HCT116 (cell line): ENCODE measurements around the gene YPEL3. TPM values are rescaled to one million over a fixed set of nuclear protein-coding genes. Genes with fewer than 3 reads are reported as not detected.

ENCODE experiments used
- ATAC-seq: fragments of 200-7000 bp; cut with Tn5 transposase; 2 replicates; pipeline ENCODE4 v1.9.1; 2020; ENCODE audit warnings: mild to moderate bottlenecking, moderate library complexity
- BruUV-seq: library from RNA; stranded (reverse); fragments of 400-500 nt; replicated peaks from 2 replicates; lab custom pipeline; 2021; lab: Mats Ljungman, UMichigan
- CTCF ChIA-PET: fragments of 300-600 bp; sonication (Branson Sonifier 250); formaldehyde crosslinking; loops from one replicate; lab custom pipeline; 2021; ENCODE audit warnings: antibody characterized with exemption; lab: Charles Lee
- POLR2A ChIA-PET: fragments of 300-600, 350-600 bp; sonication (Branson Sonifier 250); formaldehyde crosslinking; loops from one replicate; lab custom pipeline; 2021; ENCODE audit warnings: antibody characterized with exemption; lab: Charles Lee
- RAD21 ChIA-PET, 2 experiments: fragments of 300-600 bp; sonication (Branson Sonifier 250); formaldehyde crosslinking; loops; one replicate each; lab custom pipeline; 2023; ENCODE audit warnings: low total read pairs in 2 of 2; ENCODE audit not compliant: uncharacterized antibody in 2 of 2, unreplicated experiment in 2 of 2, low non-redundant PET in 1 of 2; lab: Charles Lee
- DNase-seq: peaks from one replicate; pipeline ENCODE4 v3.0.0-alpha.2; 2010; ENCODE audit warnings: low read depth, low spot score
- H2AFZ ChIP-seq: fragments of 200-600 bp; shearing (Covaris generic), sonication (generic); 2 replicates; pipeline ENCODE4 v1.6.1; 2017; ENCODE audit warnings: low read depth, mixed run types, mixed read lengths, antibody characterized with exemption, low read length; ENCODE audit not compliant: poor library complexity, severe bottlenecking
- H3K27ac ChIP-seq: 2 replicates; pipeline ENCODE4 v1.5.1; 2012; ENCODE audit warnings: low read depth, low read length
- H3K27me3 ChIP-seq: fragments of 200-600 bp; sonication (generic); 2 replicates; pipeline ENCODE4 v1.6.1; 2016; ENCODE audit warnings: mixed run types, low read length, mixed read lengths; ENCODE audit not compliant: insufficient read depth
- H3K36me3 ChIP-seq, 2 experiments: fragments of 200-500 bp in 1 of 2; fragments of 200-600 bp in 1 of 2; sonication (Bioruptor generic) in 1 of 2; sonication (generic) in 1 of 2; 2 replicates each; pipeline versions ENCODE4 v1.5.1 to v1.6.1; 2014 to 2016; ENCODE audit warnings: low read length in 2 of 2, inconsistent platforms in 1 of 2, mixed read lengths in 1 of 2, mixed run types in 1 of 2; ENCODE audit not compliant: insufficient read depth in 2 of 2, control insufficient read depth in 1 of 2
- H3K4me1 ChIP-seq, 2 experiments: fragments of 200-600 bp in 1 of 2; sonication (generic) in 1 of 2; 2 replicates each; pipeline versions ENCODE4 v1.5.1 to v1.6.1; 2012 to 2017; ENCODE audit warnings: low read length in 2 of 2, inconsistent platforms in 1 of 2, mild to moderate bottlenecking in 1 of 2, mixed read lengths in 1 of 2, mixed run types in 1 of 2, moderate library complexity in 1 of 2; ENCODE audit not compliant: insufficient read depth in 2 of 2, control insufficient read depth in 1 of 2
- H3K4me2 ChIP-seq: fragments of 200-600 bp; sonication (generic); 2 replicates; pipeline ENCODE4 v1.6.1; 2017; ENCODE audit warnings: mixed run types, low read length, mixed read lengths
- H3K4me3 ChIP-seq, 2 experiments: fragments of 200-600 bp in 1 of 2; sonication (generic) in 1 of 2; replicated peaks in 1 of 2; 2 replicates each; pipeline ENCODE4 v1.5.1; 2011 to 2016; ENCODE audit warnings: low read length in 2 of 2, control low read depth in 1 of 2, low read depth in 1 of 2, mild to moderate bottlenecking in 1 of 2, mixed read lengths in 1 of 2, mixed run types in 1 of 2
- H3K79me2 ChIP-seq: fragments of 200-600 bp; sonication (generic); 2 replicates; pipeline ENCODE4 v1.6.1; 2017; ENCODE audit warnings: mild to moderate bottlenecking, mixed run types, low read length, moderate library complexity, mixed read lengths; ENCODE audit not compliant: insufficient read depth
- H3K9ac ChIP-seq: fragments of 200-600 bp; sonication (generic); 2 replicates; pipeline ENCODE4 v1.6.1; 2016; ENCODE audit warnings: low read length, mixed read lengths
- H3K9me2 ChIP-seq: fragments of 200-600 bp; sonication (generic), shearing (Covaris generic); 2 replicates; pipeline ENCODE4 v1.6.1; 2017; ENCODE audit warnings: mixed run types, mild to moderate bottlenecking, moderate library complexity; ENCODE audit not compliant: insufficient read depth
- H3K9me3 ChIP-seq, 2 experiments: fragments of 200-500 bp in 1 of 2; fragments of 200-600 bp in 1 of 2; sonication (Bioruptor generic) in 1 of 2; sonication (generic) in 1 of 2; 2 replicates each; pipeline ENCODE4 v1.6.1; 2014 to 2017; ENCODE audit warnings: low read length in 2 of 2, mixed read lengths in 2 of 2, inconsistent platforms in 1 of 2, low read depth in 1 of 2, mild to moderate bottlenecking in 1 of 2, mixed run types in 1 of 2, moderate library complexity in 1 of 2; ENCODE audit not compliant: control insufficient read depth in 1 of 2, insufficient read depth in 1 of 2
- H4K20me1 ChIP-seq: fragments of 200-600 bp; sonication (generic), shearing (Covaris generic); 2 replicates; pipeline ENCODE4 v1.6.1; 2017; ENCODE audit warnings: mixed run types, mild to moderate bottlenecking, moderate library complexity; ENCODE audit not compliant: insufficient read depth
- ATF3 ChIP-seq: IDR thresholded peaks from 2 replicates; pipeline ENCODE4 v1.6.1; 2012
- CBX3 ChIP-seq: IDR thresholded peaks from 2 replicates; pipeline ENCODE4 v1.6.1; 2012; ENCODE audit warnings: low read depth
- CEBPB ChIP-seq: IDR thresholded peaks from 2 replicates; pipeline ENCODE4 v1.6.1; 2012; ENCODE audit warnings: low read depth
- CTCF ChIP-seq, 3 experiments: fragments of 200-600 bp in 1 of 3; sonication (generic) in 1 of 3; IDR thresholded peaks in 2 of 3; conservative IDR thresholded peaks in 1 of 3; 2 replicates each; pipeline ENCODE4 v1.5.1; 2012 to 2017; ENCODE audit warnings: low read depth in 2 of 3, low read length in 2 of 3, antibody characterized with exemption in 1 of 3, borderline replicate concordance in 1 of 3, control low read depth in 1 of 3, mild to moderate bottlenecking in 1 of 3, mixed read lengths in 1 of 3, mixed run types in 1 of 3, moderate library complexity in 1 of 3; ENCODE audit not compliant: insufficient read depth in 1 of 3
- EGR1 ChIP-seq: IDR thresholded peaks from 2 replicates; pipeline ENCODE4 v1.6.1; 2012; ENCODE audit warnings: low read depth
- ELF1 ChIP-seq: IDR thresholded peaks from 2 replicates; pipeline ENCODE4 v1.6.1; 2012; ENCODE audit warnings: low read depth, borderline replicate concordance
- EZH2 ChIP-seq: fragments of 200-600 bp; sonication (generic); IDR thresholded peaks from 2 replicates; pipeline ENCODE4 v1.6.1; 2017; ENCODE audit warnings: antibody characterized with exemption, mixed run types
- EZH2phosphoT487 ChIP-seq: fragments of 200-600 bp; IDR thresholded peaks from 2 replicates; pipeline ENCODE4 v1.6.1; 2018; ENCODE audit warnings: antibody characterized with exemption, borderline replicate concordance
- JUND ChIP-seq: IDR thresholded peaks from 2 replicates; pipeline ENCODE4 v1.6.1; 2012
- POLR2AphosphoS5 ChIP-seq: IDR thresholded peaks from 2 replicates; pipeline ENCODE4 v1.6.1; 2011; ENCODE audit warnings: mild to moderate bottlenecking, low read depth, low read length, moderate library complexity
- RAD21 ChIP-seq: IDR thresholded peaks from 2 replicates; pipeline ENCODE4 v1.6.1; 2012; ENCODE audit warnings: low read depth, mild to moderate bottlenecking
- REST ChIP-seq: IDR thresholded peaks from 2 replicates; pipeline ENCODE4 v1.6.1; 2012; ENCODE audit warnings: low read depth
- SIN3A ChIP-seq: IDR thresholded peaks from 2 replicates; pipeline ENCODE4 v1.6.1; 2012; ENCODE audit warnings: low read depth
- SP1 ChIP-seq: IDR thresholded peaks from 2 replicates; pipeline ENCODE4 v1.6.1; 2012; ENCODE audit warnings: low read depth
- TCF7L2 ChIP-seq: IDR thresholded peaks from 2 replicates; pipeline ENCODE4 v1.7.0; 2011; ENCODE audit warnings: borderline replicate concordance, inconsistent platforms; ENCODE audit not compliant: insufficient read depth, insufficient read length; ENCODE audit errors: extremely low read depth
- YY1 ChIP-seq: IDR thresholded peaks from 2 replicates; pipeline ENCODE4 v1.6.1; 2011; ENCODE audit warnings: low read length, low read depth, moderate library complexity, mild to moderate bottlenecking; ENCODE audit not compliant: insufficient replicate concordance; ENCODE audit errors: extremely low read depth
- ZBTB33 ChIP-seq: IDR thresholded peaks from 2 replicates; pipeline ENCODE4 v1.6.1; 2011; ENCODE audit warnings: mild to moderate bottlenecking, low read length, moderate library complexity; ENCODE audit not compliant: insufficient replicate concordance; ENCODE audit errors: extremely low read depth
- ZFX ChIP-seq: fragments of 450-650 bp; IDR thresholded peaks from 2 replicates; pipeline ENCODE4 v1.6.1; 2017
- ZNF274 ChIP-seq: fragments of 200-500 bp; sonication (Bioruptor generic); IDR thresholded peaks from 2 replicates; pipeline ENCODE4 v1.6.1; 2014; ENCODE audit warnings: mild to moderate bottlenecking, low read depth, low read length, inconsistent platforms
- intact Hi-C: fragments of 100-400 bp; cut with micrococcal nuclease; formaldehyde crosslinking; loops from 2 replicates; pipeline ENCODE4 v1.10.0; 2022
- total RNA-seq: library from RNA; stranded (reverse); gene quantifications from one replicate; pipeline ENCODE4 v1.2.1, GENCODE V29; 2021; ENCODE audit not compliant: unreplicated experiment

Gene YPEL3
- total RNA-seq, 1 experiment from 2014 or later, result 10.9 TPM

- intact Hi-C loops, result no loop called here
- H3K36me3 ChIP-seq, result peaks cover 0 to 5% of the 10 kb centered on the region in 2 experiments; a peak in 3 of 4 replicates
- H3K4me2 ChIP-seq, result peak overlapping the region; percentile 9; the same call in 1 of the 2 replicates
- H3K4me3 ChIP-seq, result no peak overlapping the region
- ChIA-PET RAD21 (no interaction called here), CTCF (interaction anchor here (0.7 kb wide), 2 partner anchors 31 to 345 kb away, joined by 3 read pairs; no protein-coding TSS in a partner anchor), POLR2A (no interaction called here)
- peaks cover 17 to 27% of the 10 kb centered on the region in 2 experiments for H3K4me1 ChIP-seq
- H3K9ac ChIP-seq, result 0 out of 2 replicates have a peak overlapping the region, but pooled peaks have one; percentile 18
- H3K9me2 ChIP-seq, result no peaks in the 10 kb centered on the region
- H3K9me3 ChIP-seq, result no peaks in the 10 kb centered on the region
- no TSS peak for BruUV-seq
- peaks cover 13% of the 10 kb centered on the region for H3K79me2 ChIP-seq
- DNase-seq, result no peak
- H2AFZ ChIP-seq, result no peak overlapping the region
- TF ChIP-seq ZFX, result no peak
- no peak for TF ChIP-seq EZH2
- no peak for TF ChIP-seq POLR2AphosphoS5
- no peak for TF ChIP-seq ZBTB33
- no peak for TF ChIP-seq TCF7L2
- no peak for TF ChIP-seq JUND
- TF ChIP-seq SIN3A, result no peak
- no peak for TF ChIP-seq CBX3
- no peak for TF ChIP-seq RAD21
- TF ChIP-seq ATF3, result no peak
- TF ChIP-seq ZNF274, result no peak
- no peak for TF ChIP-seq CTCF (IDR thresholded peaks at IDR 0.05 in 2 of 3, conservative IDR thresholded peaks at IDR 0.05 in 1 of 3; ENCODE audit: borderline replicate concordance in 1 of 3, insufficient read depth in 1 of 3, low read depth in 2 of 3, low read length in 2 of 3)
- TF ChIP-seq REST, result no peak
- TF ChIP-seq YY1, result no peak
- no peak for TF ChIP-seq ELF1
- TF ChIP-seq EZH2phosphoT487, result no peak
- no peak for TF ChIP-seq EGR1
- TF ChIP-seq SP1, result no peak
- no peak for TF ChIP-seq CEBPB
- no peaks in the 10 kb centered on the region for H4K20me1 ChIP-seq
- no peaks in the 10 kb centered on the region for H3K27me3 ChIP-seq
- peak overlapping the region; percentile 8; the same call in 1 of the 2 replicates for H3K27ac ChIP-seq
- ATAC-seq, result no peak
These were observed 35.0 kb downstream of the YPEL3 start for GRCh38 chr16:30060836-30061554.
